B cell (primary cell): Measurements from ENCODE around the gene PLXNA1.

Source experiments
- CTCF ChIP-seq: fragments of 200-600 bp; IDR thresholded peaks from one replicate; pipeline ENCODE4 v1.8.0; 2022; ENCODE audit warnings: antibody characterized with exemption, mild to moderate bottlenecking
- EZH2 ChIP-seq: IDR thresholded peaks from 2 replicates; pipeline ENCODE4 v1.6.1; 2012; ENCODE audit warnings: borderline replicate concordance, low read depth, mild to moderate bottlenecking, moderate library complexity, low read length; ENCODE audit not compliant: insufficient read depth, poor library complexity, severe bottlenecking

- TF ChIP-seq CTCF, result no peak
- TF ChIP-seq EZH2, result no peak
Measured at GRCh38 chr3:126983276-126983652, 349 bp downstream of the PLXNA1 start.
